HPDE6-E6E7 (cell line): ENCODE measurements around the gene LYZL2.
"Not testable (repeated sequence)": the region's sequence is repeated elsewhere in the genome, so short reads cannot be mapped to it uniquely, and the experiment has no call there.

Source experiments
- DNase-seq: peaks from one replicate; pipeline ENCODE4 v3.0.0; 2011; ENCODE audit warnings: missing footprints; ENCODE audit errors: extremely low spot score

LYZL2 gene

DNA sequence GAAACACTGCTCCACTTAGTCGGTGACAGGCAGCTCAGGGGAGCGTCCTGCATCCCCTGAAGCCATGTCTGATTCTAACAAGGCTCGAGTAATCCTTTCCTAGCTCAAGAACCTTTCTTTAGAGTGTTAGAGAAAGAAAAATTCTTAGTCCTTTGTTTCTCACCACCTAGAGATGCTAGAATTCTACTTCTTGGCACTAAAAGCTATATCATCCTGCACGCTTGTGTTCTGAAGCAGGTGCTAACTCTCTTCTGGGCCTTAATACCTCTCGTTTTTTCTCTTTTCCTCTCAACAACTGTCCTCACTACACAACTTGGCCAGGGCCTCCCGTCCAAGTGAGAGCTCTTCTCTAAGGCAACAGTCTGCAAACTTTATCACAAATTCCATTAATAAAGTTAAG, at the start of gene LYZL2:
LYZL2 (minus strand) TSS at position 101 of the 400 bp plus-strand sequence. CDS start 2,838 bp downstream, outside the sequence.
- no peak for DNase-seq

DNA sequence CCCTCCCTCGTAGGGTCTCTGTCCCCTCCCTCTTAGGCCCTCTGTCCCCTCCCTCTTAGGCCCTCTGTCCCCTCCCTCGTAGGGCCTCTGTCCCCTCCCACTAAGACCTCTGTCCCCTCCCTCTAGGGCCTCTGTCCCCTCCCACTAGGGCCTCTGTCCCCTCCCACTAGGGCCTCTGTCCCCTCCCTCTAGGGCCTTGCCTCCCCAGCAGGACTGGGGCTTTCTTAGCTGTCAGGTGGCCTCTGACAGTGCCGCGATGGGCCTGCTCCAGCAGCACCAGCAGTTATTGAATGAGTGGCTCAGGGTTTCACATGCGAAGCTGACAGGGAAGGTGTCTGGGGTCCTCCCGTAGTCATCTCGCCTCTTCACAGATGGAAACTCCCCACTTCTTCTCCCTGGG, 48.1 kb upstream of the LYZL2 start:
- DNase-seq = not testable (repeated sequence)

DNA sequence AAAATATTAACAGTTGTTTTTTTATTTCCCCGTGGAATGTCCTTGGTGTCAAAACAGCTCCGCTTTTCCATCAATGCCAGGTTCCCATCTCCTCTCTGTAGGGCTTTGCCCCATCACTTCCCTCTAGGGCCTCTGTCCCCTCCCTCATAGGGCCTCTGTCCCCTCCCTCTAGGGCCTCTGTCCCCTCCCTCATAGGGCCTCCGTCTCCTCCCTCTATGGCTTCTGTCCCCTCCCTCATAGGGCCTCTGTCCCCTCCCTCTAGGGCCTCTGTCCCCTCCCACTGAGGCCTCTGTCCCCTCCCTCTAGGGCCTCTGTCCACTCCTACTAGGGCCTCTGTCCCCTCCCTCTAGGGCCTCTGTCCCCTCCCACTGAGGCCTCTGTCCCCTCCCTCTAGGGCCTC, 47.6 kb upstream of the LYZL2 start:
- DNase-seq = not testable (repeated sequence)

DNA sequence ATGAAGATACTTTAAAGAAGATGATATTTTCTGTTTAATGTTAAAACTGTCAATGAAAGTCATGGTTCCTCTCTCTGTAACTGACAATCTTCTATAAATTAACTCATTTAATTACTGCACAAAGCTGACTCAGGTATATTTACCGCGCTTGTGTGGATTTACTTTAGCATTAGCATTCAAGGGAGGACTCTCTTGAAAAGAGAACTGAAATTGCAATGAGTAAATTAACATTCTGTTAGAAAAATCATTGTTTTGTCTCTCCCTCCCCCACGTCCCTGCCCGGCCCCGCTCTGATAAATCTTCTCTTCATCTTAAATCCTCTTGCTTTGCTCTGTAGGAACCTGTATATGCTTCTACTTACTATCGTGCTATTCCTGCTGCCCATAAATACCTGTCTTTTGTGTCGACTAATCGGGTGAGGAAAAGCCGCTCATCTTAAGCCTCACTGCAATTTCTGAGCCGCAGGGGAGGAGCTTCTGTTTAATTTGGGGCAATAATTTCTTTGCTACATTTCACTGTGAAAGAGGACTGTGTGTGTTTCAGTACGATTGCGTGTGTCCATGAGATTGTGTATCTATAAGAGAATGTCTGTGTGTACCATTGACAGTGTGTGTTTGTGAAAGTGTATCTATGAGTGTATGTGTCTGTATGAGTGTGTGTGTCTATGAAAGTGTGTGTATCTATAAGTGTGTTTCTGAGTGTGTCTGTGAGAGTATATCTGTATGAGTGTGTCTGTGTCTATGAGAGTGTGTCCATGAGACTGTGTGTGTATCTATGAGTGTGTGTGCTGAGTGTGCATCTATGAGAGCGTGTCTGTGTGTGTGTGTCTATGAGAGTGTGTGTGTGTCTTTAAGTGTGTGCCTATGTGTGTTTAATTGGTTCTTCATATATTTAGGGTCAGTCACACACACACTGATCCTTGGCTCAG, 46.5 kb upstream of the LYZL2 start:
- no peak for DNase-seq

DNA sequence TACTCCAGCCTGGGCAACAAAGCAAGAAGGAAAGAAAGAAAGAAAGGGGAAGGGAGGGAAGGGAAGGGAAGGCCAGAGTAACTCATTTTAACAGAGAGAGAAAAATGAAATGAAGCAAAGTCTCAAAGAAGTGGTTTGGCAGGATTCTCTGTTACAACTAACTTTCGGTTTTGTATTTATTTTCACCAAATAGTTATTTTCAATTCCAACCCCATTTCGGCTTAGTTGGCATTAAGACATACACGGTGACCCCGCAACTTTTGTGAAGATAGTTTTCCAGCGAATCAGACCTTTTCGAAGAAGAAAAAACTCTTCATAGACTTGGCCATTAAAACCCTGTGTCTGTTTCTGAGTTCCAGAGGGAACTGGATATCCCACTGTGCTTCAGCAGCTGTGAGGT, 45.2 kb upstream of the LYZL2 start:
- no peak for DNase-seq

DNA sequence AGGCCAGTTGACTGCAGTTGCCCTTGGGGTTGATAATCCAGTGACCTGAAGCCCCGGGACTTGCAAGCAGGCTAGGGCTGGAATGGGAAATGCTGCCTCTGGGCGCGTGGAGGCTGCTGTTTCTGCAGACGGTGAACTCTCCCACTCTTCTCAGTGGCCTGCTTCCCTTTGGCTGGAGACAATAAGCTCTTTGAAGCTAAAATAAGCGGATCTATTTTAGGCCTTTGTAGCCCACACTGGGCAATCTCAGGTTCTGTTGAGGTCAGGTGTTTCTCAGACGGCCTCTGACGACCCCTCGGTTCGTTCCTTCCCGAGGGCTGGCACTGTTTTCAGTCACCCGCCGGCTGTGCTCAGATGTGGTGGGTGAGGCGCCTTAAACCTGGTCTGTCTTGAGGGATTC, 43.7 kb upstream of the LYZL2 start:
- DNase-seq = not testable (repeated sequence)

DNA sequence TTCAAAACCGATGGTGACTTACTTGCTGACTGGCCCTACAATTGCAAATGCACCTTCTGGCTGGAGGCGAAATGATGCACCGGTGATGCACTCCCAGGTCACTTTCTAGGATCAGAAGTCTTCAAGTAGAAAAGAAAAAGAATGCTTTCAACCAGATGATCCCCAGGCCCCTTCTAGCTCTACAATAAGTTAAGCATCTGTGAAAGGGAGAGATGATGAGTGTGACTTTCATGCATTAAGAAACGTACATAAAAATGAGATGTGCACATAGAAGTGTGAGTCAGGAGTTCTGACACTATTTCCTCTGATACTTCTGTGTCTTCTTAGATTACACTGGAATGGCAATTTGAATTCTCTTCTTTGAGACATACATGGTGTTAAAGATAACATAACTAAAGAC, 42.8 kb upstream of the LYZL2 start:
- DNase-seq = not testable (repeated sequence)

DNA sequence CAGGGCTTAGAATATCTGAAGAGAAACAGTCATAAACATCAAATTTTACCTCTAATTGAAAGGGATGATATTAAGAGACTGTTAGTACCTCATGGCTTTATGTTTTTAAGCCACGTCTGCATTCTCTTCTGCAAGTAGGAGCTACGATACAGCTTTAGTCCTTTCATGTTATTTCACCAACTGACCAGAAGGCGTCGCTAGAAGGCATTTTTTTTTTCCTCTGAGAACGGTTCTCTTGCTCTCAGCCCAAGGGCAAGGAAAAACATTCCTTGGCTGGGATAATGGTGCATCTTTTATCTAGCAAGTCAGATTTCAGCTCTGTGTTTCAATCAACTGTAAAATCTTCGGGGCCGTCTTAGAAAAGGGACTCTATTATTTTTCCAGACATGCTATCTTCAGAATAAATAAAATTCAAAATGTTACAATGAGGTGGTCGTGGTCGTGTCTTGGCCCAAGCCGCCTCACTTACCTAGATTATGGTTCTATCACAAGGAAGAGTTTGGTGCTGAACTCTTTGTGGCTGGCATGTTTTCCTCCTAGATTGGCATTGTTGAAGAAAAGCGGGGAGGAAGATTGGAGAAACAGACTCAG, 41.6 kb upstream of the LYZL2 start:
- no peak for DNase-seq

DNA sequence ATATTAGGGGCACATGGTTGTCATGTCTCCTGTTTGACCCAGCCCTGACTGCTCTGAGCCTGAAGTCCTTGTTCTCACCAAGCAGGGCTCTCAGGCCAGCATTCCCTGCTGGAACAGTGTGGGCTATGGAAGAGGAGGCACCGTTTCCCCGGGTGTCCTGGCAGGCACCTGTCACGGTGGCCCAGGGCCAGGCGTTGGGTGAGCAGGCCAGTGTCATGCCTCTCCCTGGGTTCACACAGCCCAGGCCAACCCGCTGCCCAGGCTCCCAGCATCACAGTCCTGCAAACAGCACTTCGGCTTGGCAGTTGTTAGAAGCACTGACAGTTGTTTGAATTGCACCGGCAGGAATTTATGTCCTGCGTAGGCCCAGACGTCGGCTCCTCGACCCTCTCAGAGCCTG, 38.4 kb upstream of the LYZL2 start:
- DNase-seq = not testable (repeated sequence)

DNA sequence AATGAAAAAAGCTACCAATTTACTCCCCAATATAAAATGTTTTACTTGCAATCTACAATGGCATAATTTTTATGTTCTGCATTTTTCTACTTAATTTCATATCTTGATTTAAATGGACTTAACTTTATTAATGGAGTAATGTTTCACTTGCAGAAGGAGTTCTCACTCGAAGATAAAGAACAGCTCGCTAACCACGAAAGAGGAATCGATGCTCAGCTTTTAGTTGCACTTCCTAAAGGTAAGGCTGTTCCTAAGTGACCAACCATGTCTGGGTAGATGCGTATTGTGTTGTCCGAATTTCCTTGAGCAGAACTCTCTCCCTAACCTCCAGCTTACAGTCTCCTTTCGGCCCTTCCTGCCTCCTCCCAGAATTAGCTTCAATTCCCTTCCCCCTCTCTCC, 33.9 kb upstream of the LYZL2 start:
- not testable (repeated sequence) for DNase-seq

DNA sequence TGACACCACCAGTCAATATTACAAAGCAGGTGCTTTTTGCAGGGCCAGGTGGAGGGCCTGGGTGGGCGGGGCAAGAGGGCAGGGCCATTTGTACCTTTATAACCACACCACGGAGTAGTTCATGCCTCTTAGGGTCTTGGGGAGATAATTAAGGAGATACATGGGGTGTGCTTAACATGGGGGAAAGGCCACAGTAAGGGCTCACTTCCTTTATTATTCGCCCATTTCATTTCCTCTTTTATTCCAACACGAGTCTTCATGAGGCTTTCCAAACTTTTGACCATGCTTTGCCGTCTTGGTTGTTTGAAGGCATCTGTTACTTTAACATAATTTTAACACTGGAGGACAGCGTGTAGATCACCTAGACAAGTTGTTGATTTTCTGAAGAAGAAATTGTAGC, 33.3 kb upstream of the LYZL2 start:
- DNase-seq = no peak

DNA sequence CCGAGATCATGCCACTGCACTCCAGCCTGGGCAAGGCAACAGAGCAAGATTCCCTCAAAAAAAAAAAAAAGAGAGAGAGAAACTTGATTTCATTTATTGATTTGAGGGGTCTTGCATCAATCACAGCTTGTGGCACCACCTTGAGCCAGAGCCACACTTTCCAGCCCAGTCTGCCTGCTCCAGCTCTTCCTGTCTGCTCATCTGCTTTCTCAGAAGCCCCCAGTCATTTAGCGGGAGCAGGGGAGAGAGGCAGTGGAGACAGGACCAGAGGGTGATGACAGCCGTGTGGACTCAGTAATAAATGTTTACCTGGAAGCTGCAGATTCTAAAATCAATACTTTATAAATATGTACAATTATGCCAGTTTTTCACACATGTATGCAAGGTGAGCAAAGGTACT, 30.8 kb upstream of the LYZL2 start:
- not testable (repeated sequence) for DNase-seq

DNA sequence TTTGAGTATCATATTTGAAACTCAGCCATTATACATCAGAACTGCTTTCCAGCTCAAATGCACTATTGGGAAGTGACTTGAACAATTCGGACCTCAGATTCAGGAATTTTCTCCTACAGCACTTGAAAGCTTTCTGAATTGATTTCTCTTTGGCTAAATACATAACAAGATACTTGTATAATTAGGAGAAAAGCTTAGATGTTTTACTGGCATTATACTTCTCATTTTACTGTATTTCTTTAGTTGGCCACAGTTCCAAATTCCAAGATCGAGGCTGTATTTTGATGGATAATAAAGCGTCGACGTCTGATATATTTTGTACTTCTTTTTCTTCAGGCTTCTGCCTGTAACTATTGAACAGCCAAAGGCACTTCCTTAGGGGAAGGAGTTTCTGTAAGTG, 26.7 kb upstream of the LYZL2 start:
- no peak for DNase-seq

DNA sequence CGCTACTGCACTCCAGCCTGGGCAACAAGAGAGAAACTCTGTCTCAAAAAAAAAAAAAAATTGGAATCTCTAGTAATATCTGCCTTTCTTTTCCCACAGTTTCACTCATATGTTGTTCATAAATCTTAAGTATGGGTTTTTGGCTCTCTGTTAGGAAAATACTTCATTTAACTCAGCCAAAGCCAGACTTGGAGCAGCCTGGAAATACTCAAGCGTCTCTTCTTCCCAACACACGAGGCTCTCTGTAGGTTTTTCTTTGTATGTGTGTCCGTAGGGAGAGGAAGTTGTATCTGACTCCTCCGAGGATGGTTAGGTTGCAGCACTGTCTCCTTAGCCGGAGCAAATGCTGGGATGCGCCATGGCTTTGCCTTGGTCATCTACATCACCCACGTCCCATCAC, 25.4 kb upstream of the LYZL2 start:
- DNase-seq = not testable (repeated sequence)

DNA sequence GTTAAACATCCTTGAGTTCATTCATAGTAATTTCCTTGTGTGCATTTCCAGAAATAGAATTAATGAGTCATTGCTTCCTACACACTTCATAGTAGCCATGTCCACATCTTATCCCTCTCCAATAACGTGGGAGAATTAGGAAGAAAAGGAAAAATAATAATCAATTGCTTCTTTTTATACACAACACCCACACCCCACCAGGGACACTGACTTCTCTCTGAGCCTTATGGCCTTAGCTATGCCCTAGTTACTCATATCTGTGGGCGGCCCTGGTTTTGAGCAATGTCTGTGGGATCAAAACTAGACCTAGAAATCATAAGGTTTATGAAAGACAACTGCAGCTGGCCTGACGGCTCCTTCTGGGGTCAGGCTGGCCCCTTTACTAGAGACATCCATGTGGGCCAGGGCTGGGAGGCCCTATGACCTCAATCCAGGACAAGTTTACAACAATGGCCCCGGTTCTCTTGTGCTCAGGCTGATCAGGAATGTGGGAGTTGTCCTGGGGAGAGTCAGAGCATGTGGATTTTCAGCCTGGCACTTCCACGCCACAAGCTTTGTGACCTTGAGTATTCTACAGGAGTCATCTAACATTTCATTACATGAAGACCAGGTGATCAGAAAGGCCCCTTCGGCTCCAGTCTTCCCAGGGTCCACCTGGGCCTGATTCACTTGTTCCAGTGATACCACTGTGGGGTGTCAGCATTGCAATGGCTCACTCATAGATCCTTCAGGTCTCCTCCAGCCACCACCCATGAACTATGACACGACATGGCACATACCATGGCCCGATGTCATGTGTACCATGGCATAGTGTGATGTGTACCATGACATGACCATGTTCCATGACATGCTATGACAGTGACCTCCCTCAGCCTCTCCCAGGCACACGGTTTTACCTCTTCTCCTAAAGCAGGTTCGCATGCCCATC, 22.2 kb upstream of the LYZL2 start:
- not testable (repeated sequence) for DNase-seq

DNA sequence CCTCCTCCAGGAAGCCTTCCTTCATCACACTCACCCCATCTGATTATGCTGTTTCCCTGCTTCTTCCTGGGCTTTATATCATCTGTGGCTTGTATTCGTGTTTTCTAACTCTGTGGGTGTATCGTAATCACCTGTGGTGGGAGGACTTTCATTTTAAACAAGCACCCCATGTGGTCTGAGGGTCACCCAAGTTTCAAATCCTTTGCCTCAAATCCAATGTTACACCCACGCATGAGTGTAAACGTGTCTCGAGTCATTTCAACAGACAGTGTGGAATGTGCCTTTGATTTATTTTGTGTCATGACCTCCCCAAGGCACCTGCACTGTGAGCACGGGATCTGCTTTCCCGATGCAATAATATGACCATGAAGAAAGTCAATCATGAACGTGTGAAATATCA, 17.5 kb upstream of the LYZL2 start:
- DNase-seq = no peak

DNA sequence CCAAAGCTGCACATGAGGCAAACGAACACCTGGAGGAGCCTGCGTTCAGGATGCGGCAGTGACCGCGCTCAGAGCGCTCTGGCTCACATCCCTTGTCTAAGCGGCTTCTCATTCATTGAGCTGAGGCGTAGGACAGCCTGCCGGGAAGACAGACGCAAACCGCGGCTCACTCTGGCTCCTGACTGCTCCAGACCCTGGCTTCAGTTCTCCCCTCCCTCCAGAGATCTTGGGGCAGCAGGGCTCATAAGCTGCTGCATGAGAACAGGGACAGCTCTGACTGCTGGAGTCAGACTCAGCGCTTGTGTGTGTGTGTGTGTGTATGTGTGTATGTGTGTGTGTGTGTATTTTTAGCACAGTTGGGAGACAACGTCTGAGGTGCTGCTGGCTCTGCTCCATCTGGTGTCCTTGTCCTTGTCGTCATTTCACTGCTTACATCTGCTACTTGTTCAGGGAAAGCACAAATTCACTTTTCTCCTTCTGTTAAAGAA, 15.8 kb upstream of the LYZL2 start:
- no peak for DNase-seq

DNA sequence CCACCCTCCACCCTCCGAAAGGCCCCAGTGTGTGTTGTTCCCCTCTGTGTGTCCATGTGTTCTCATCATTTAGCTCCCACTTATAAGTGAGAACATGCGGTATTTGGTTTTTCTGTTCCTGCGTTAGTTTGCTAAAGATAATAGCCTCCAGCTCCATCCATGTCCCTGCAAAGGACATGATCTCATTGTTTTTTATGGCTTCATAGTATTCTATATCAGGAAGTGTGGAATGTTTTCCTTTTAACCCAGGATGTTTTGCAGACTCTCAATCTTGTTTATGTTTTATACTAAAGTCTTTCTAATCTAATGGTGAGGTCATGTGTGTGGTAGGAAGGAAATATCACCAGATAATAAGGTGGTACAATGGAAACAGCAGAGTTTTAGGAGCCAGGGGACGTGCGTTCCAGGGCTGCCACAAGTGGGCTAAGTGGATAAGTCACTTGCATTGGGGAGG, 14.9 kb upstream of the LYZL2 start:
- DNase-seq = not testable (repeated sequence)

DNA sequence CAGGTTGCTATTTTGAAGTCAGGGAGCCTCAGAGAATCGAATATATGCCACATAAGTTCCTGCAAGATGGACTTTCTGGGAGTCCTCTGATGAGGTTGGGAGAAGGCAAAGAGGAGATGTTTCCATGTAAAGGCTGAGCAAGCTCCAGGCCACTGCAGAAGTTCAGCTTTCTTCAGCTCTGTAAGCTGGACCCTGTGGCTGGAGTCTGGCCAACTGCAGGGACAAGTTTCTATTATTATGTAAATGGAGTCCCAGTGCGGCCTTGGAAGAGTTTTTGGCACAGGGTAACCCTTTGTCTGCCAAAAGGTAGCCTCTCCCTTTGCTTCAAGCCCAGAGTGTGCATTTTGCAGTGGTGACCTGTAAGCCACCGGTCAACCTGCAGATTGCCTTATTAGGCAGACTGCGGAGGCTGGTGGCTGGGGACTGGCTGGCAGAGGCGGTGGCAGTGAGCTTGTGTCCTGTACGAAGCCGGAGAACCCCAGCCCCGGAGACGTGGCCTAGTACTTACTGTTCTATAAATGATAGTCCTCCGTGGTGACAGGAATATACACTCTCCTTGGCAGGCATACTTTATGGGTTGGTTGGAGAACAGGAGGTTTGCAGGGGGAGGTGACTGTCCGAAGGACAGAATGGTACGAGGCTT, 14.1 kb upstream of the LYZL2 start:
- DNase-seq = not testable (repeated sequence)

DNA sequence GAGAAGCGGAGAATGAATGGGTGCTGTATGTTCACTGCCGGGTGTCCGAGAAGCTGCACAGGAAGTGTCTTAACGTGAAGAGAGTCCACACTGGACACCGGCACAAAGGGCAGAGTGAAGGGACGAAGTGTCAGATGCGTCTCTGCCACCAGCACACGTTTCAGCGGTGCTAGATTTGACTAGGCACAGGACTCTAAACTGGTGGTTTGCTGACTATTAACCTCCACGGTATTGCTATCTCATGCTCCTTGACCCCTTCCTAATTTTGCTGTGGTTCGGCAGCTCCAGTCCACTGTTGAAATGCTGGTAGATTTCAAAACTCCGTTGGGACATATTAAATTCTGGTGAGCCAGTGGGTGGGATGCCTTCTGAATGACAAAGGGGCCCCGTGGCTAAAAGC, 13.3 kb upstream of the LYZL2 start:
- DNase-seq = not testable (repeated sequence)
